Gastrocnemius medialis (tissue), 4 donors: ENCODE data around the gene EIF2A.

ENCODE experiments used
- CTCF ChIP-seq, 5 experiments: fragments of 450-650 bp in 3 of 5; fragments of 200-600 bp in 2 of 5; sonication (generic) in 2 of 5; IDR thresholded peaks in 4 of 5; conservative IDR thresholded peaks in 1 of 5; 1 replicate in 4 of 5; 2 replicates in 1 of 5; pipeline ENCODE4 v1.5.1; 2016 to 2019; ENCODE audit warnings: antibody characterized with exemption in 5 of 5, mild to moderate bottlenecking in 3 of 5, moderate library complexity in 3 of 5
- POLR2A ChIP-seq, 2 donors: fragments of 450-650 bp; IDR thresholded peaks; one replicate each; pipeline ENCODE4 v1.6.1; 2017; ENCODE audit warnings: antibody characterized with exemption in 2 of 2, mild to moderate bottlenecking in 2 of 2, moderate library complexity in 2 of 2

- no peak for TF ChIP-seq POLR2A (IDR thresholded peaks at IDR 0.05)
- no peak for TF ChIP-seq CTCF (IDR thresholded peaks at IDR 0.05 in 4 of 5, conservative IDR thresholded peaks at IDR 0.05 in 1 of 5)
Observed at GRCh38 chr3:150547045-150547741, 606 bp downstream of the EIF2A start.
